Liver (tissue), 9 donors: ENCODE data around the gene CDA. TPM values are rescaled to one million over a fixed set of nuclear protein-coding genes. Genes with fewer than 3 reads are reported as not detected.

Source experiments
- DNase-seq: peaks from one replicate; pipeline ENCODE4 v3.0.0-alpha.2; 2017; ENCODE audit warnings: low spot score
- H3K27ac ChIP-seq, 2 donors: one replicate each; pipeline ENCODE4 v1.7.0; 2013; ENCODE audit warnings: inconsistent platforms in 2 of 2, low read length in 2 of 2, control low read depth in 1 of 2, low read depth in 1 of 2, mild to moderate bottlenecking in 1 of 2
- H3K27me3 ChIP-seq, 4 donors: one replicate each; pipeline versions ENCODE4 v1.6.1 to v1.7.0; 2013; ENCODE audit warnings: low read length in 3 of 4, inconsistent platforms in 1 of 4, mild to moderate bottlenecking in 1 of 4, moderate library complexity in 1 of 4; ENCODE audit not compliant: control insufficient read depth in 4 of 4, insufficient read depth in 4 of 4
- H3K36me3 ChIP-seq, 4 donors: one replicate each; pipeline versions ENCODE4 v1.6.1 to v1.7.0; 2013; ENCODE audit warnings: low read length in 3 of 4, mild to moderate bottlenecking in 3 of 4, low read depth in 1 of 4, moderate library complexity in 1 of 4; ENCODE audit not compliant: control insufficient read depth in 4 of 4, insufficient read depth in 3 of 4
- H3K4me1 ChIP-seq, 4 donors: one replicate each; pipeline versions ENCODE4 v1.6.1 to v1.7.0; 2013; ENCODE audit warnings: low read length in 3 of 4, mild to moderate bottlenecking in 3 of 4, moderate library complexity in 1 of 4; ENCODE audit not compliant: control insufficient read depth in 4 of 4, insufficient read depth in 4 of 4
- H3K4me3 ChIP-seq, 3 donors: one replicate each; pipeline versions ENCODE4 v1.6.1 to v1.7.0; 2013; ENCODE audit warnings: low read length in 3 of 3, control low read depth in 1 of 3, low read depth in 1 of 3, mild to moderate bottlenecking in 1 of 3
- H3K9ac ChIP-seq, 2 donors: one replicate each; pipeline ENCODE4 v1.7.0; 2013; ENCODE audit warnings: low read length in 2 of 2, mild to moderate bottlenecking in 2 of 2, moderate library complexity in 2 of 2, control low read depth in 1 of 2, low read depth in 1 of 2
- H3K9me3 ChIP-seq, 4 donors: one replicate each; pipeline versions ENCODE4 v1.6.1 to v1.7.0; 2013; ENCODE audit warnings: low read length in 3 of 4; ENCODE audit not compliant: control insufficient read depth in 4 of 4
- ATF3 ChIP-seq: IDR thresholded peaks from 2 replicates; pipeline ENCODE4 v1.6.1; 2016; ENCODE audit warnings: antibody characterized with exemption
- CTCF ChIP-seq: fragments of 150-350 bp; IDR thresholded peaks from 2 replicates; pipeline ENCODE4 v1.5.1; 2017; ENCODE audit warnings: improper control_type of control experiment, low read depth, low read length; ENCODE audit not compliant: missing input control
- EGR1 ChIP-seq, 2 donors: IDR thresholded peaks; 2 replicates each; pipeline ENCODE4 v1.6.1; 2016 to 2018; ENCODE audit warnings: antibody characterized with exemption in 2 of 2, low read depth in 2 of 2
- FOXA1 ChIP-seq: IDR thresholded peaks from 2 replicates; pipeline ENCODE4 v1.6.1; 2016; ENCODE audit warnings: antibody characterized with exemption
- FOXA2 ChIP-seq: IDR thresholded peaks from 2 replicates; pipeline ENCODE4 v1.6.1; 2016; ENCODE audit warnings: antibody characterized with exemption
- GABPA ChIP-seq, 2 donors: IDR thresholded peaks in 1 of 2; conservative IDR thresholded peaks in 1 of 2; 2 replicates each; pipeline ENCODE4 v1.6.1; 2016; ENCODE audit warnings: antibody characterized with exemption in 2 of 2, mild to moderate bottlenecking in 1 of 2, moderate library complexity in 1 of 2
- HNF4A ChIP-seq, 2 donors: conservative IDR thresholded peaks; 2 replicates each; pipeline ENCODE4 v1.6.1; 2016; ENCODE audit warnings: antibody characterized with exemption in 2 of 2, mild to moderate bottlenecking in 2 of 2
- HNF4G ChIP-seq: IDR thresholded peaks from 2 replicates; pipeline ENCODE4 v1.6.1; 2016; ENCODE audit warnings: antibody characterized with exemption
- JUND ChIP-seq, 2 donors: IDR thresholded peaks; 2 replicates each; pipeline ENCODE4 v1.6.1; 2016; ENCODE audit warnings: antibody characterized with exemption in 2 of 2
- MAX ChIP-seq: IDR thresholded peaks from 2 replicates; pipeline ENCODE4 v1.6.1; 2016; ENCODE audit warnings: antibody characterized with exemption
- NR2F2 ChIP-seq: IDR thresholded peaks from 2 replicates; pipeline ENCODE4 v1.6.1; 2016; ENCODE audit warnings: antibody characterized with exemption
- RAD21 ChIP-seq, 2 donors: IDR thresholded peaks; 2 replicates each; pipeline ENCODE4 v1.6.1; 2016; ENCODE audit warnings: antibody characterized with exemption in 2 of 2, mild to moderate bottlenecking in 2 of 2
- REST ChIP-seq: IDR thresholded peaks from 2 replicates; pipeline ENCODE4 v1.6.1; 2016; ENCODE audit warnings: antibody characterized with exemption, mild to moderate bottlenecking
- RXRA ChIP-seq, 2 donors: IDR thresholded peaks; 2 replicates each; pipeline ENCODE4 v1.6.1; 2017 to 2018; ENCODE audit warnings: antibody characterized with exemption in 2 of 2, mild to moderate bottlenecking in 1 of 2
- SP1 ChIP-seq: IDR thresholded peaks from 2 replicates; pipeline ENCODE4 v1.6.1; 2018; ENCODE audit warnings: antibody characterized with exemption, mild to moderate bottlenecking
- TAF1 ChIP-seq: conservative IDR thresholded peaks from 2 replicates; pipeline ENCODE4 v1.6.1; 2016; ENCODE audit warnings: antibody characterized with exemption, mild to moderate bottlenecking
- YY1 ChIP-seq: IDR thresholded peaks from 2 replicates; pipeline ENCODE4 v1.6.1; 2016; ENCODE audit warnings: antibody characterized with exemption, mild to moderate bottlenecking
- ZBTB33 ChIP-seq: IDR thresholded peaks from 2 replicates; pipeline ENCODE4 v1.6.1; 2016; ENCODE audit warnings: antibody characterized with exemption
- WGBS: extraction: QIAGEN DNeasy Blood & Tissue Kit; methylation state at CpG from one replicate; pipeline ENCODE4 v1.1.7; 2013; 5-methylcytosine and 5-hydroxymethylcytosine counted together
- polyA plus RNA-seq, 2 donors: library from polyadenylated mRNA; stranded (reverse) in 1 of 2; unstranded in 1 of 2; fragments of 200-250 nt in 1 of 2; fragments of >200 nt in 1 of 2; fragmentation: Nextera tagmentation in 1 of 2; extraction: Ambion mirVana in 1 of 2; gene quantifications; one replicate each; pipeline versions ENCODE4 v1.2.1 to v1.2.3, GENCODE V29; 2013 to 2015
- total RNA-seq, 2 donors: library from RNA; depleted of rRNA; stranded (reverse); fragments of >200 nt; gene quantifications; one replicate each; pipeline ENCODE4 v1.2.3, GENCODE V29; 2014
- donor health status: healthy.
- donor health status: healthy.
- donor health status: healthy.
- donor health status: healthy.
- donor health status: healthy.

The CDA gene
- total and polyA plus RNA-seq, 4 donors, result 0.42 to 38.9 (median 16.9) TPM

- no peak for TF ChIP-seq ZBTB33
- TF ChIP-seq RXRA (IDR thresholded peaks at IDR 0.05), result no peak
- no peak for TF ChIP-seq EGR1 (IDR thresholded peaks at IDR 0.05; ENCODE audit: low read depth in 2 of 2)
- no peak for TF ChIP-seq NR2F2
- no peak for TF ChIP-seq ATF3
- no peak for TF ChIP-seq TAF1
Measured at GRCh38 chr1:20602851-20603450, 14.1 kb downstream of the CDA start (continued).

- peak overlapping the region; percentile 56 to 92 for H3K27ac ChIP-seq
Measured at GRCh38 chr1:20603504-20604464, 14.9 kb downstream of the CDA start.

More at GRCh38 chr1:20603504-20604464, 14.9 kb downstream of the CDA start:
- peaks cover 0 to 1% (median under 1%) of the 10 kb centered on the region in 4 donors for H3K36me3 ChIP-seq
- peaks cover 14 to 46% (median 27%) of the 10 kb centered on the region in 4 donors for H3K4me1 ChIP-seq
- TF ChIP-seq SP1 (peak; percentile 70), RXRA (IDR thresholded peaks at IDR 0.05) (peak; percentile 81 to 88), NR2F2 (no peak), REST (no peak), TAF1 (no peak), YY1 (peak; percentile 44), EGR1 (IDR thresholded peaks at IDR 0.05; ENCODE audit: low read depth in 2 of 2) (peak in 1 of 2 donors; percentile 24), MAX (peak; percentile 35), GABPA (IDR thresholded peaks at IDR 0.05 in 1 of 2, conservative IDR thresholded peaks at IDR 0.05 in 1 of 2) (no peak), FOXA1 (no peak), FOXA2 (no peak), ZBTB33 (peak; percentile 20), CTCF (no peak), JUND (IDR thresholded peaks at IDR 0.05) (no peak), HNF4G (peak; percentile 33), ATF3 (no peak), RAD21 (IDR thresholded peaks at IDR 0.05) (no peak), HNF4A (conservative IDR thresholded peaks at IDR 0.05) (peak; percentile 68 to 69)
- 54% methylated on average over 9 of the region's 9 CpGs for WGBS
- H3K4me3 ChIP-seq, result no peak overlapping the region
- H3K27me3 ChIP-seq, result no peaks in the 10 kb centered on the region
- no peaks in the 10 kb centered on the region for H3K9me3 ChIP-seq
- no peak for DNase-seq
- no peak overlapping the region for H3K9ac ChIP-seq
